ENCODE data around the gene TOR1B. TPM values are rescaled to one million over a fixed set of nuclear protein-coding genes. Genes with fewer than 3 reads are reported as not detected.

The TOR1B gene, protein sequence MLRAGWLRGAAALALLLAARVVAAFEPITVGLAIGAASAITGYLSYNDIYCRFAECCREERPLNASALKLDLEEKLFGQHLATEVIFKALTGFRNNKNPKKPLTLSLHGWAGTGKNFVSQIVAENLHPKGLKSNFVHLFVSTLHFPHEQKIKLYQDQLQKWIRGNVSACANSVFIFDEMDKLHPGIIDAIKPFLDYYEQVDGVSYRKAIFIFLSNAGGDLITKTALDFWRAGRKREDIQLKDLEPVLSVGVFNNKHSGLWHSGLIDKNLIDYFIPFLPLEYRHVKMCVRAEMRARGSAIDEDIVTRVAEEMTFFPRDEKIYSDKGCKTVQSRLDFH
- total RNA-seq (10 to 100 TPM; 18.6 to 31.9 TPM), polyA plus RNA-seq (10 to 100 TPM; 12.8 to 17.1 TPM)

GRCh38 chr9:129802833-129803675, at the start of gene TOR1B:
Gene TOR1B (plus strand): TSS chr9:129803184. CDS start chr9:129803213, 29 bp downstream.
- H3K4me3 ChIP-seq (ENCODE audit: low read depth in 1 of 3, low read length in 3 of 3) = peak within 1 kb of the TSS; percentile 69 to 80 (median 72)
- H3K36me3 ChIP-seq (ENCODE audit: control insufficient read depth in 4 of 4, insufficient read depth in 3 of 4, low read depth in 1 of 4, low read length in 3 of 4) = peaks cover 0 to 7% (median 2%) of the 10 kb centered on the region in 4 donors
- TF ChIP-seq SP1 (IDR thresholded peaks at IDR 0.05) (peak; percentile 37), EGR1 (IDR thresholded peaks at IDR 0.05; ENCODE audit: low read depth in 2 of 2) (peak; percentile 83 to 91), HNF4A (conservative IDR thresholded peaks at IDR 0.05) (no peak), YY1 (IDR thresholded peaks at IDR 0.05) (peak; percentile 99), RAD21 (IDR thresholded peaks at IDR 0.05) (peak in 1 of 2 donors; percentile 19), FOXA1 (IDR thresholded peaks at IDR 0.05) (no peak), ATF3 (IDR thresholded peaks at IDR 0.05) (no peak), MAX (IDR thresholded peaks at IDR 0.05) (no peak), NR2F2 (IDR thresholded peaks at IDR 0.05) (no peak), FOXA2 (IDR thresholded peaks at IDR 0.05) (no peak), GABPA (IDR thresholded peaks at IDR 0.05 in 1 of 2, conservative IDR thresholded peaks at IDR 0.05 in 1 of 2) (peak; percentile 76 to 92), TAF1 (conservative IDR thresholded peaks at IDR 0.05) (peak; percentile 64)
- TF ChIP-seq, protein P1, sequence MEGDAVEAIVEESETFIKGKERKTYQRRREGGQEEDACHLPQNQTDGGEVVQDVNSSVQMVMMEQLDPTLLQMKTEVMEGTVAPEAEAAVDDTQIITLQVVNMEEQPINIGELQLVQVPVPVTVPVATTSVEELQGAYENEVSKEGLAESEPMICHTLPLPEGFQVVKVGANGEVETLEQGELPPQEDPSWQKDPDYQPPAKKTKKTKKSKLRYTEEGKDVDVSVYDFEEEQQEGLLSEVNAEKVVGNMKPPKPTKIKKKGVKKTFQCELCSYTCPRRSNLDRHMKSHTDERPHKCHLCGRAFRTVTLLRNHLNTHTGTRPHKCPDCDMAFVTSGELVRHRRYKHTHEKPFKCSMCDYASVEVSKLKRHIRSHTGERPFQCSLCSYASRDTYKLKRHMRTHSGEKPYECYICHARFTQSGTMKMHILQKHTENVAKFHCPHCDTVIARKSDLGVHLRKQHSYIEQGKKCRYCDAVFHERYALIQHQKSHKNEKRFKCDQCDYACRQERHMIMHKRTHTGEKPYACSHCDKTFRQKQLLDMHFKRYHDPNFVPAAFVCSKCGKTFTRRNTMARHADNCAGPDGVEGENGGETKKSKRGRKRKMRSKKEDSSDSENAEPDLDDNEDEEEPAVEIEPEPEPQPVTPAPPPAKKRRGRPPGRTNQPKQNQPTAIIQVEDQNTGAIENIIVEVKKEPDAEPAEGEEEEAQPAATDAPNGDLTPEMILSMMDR (IDR thresholded peaks at IDR 0.05; ENCODE audit: low read depth, low read length, missing input control) = no peak
- DNase-seq (ENCODE audit: low spot score) = peak; percentile 98
- H3K9ac ChIP-seq (ENCODE audit: low read depth in 1 of 2, low read length in 2 of 2) = peak within 1 kb of the TSS; percentile 75 to 79
- peaks cover 3 to 9% (median 7%) of the 10 kb centered on the region in 4 donors for H3K4me1 ChIP-seq (ENCODE audit: control insufficient read depth in 4 of 4, insufficient read depth in 4 of 4, low read length in 3 of 4)
- no peaks in the 10 kb centered on the region for H3K27me3 ChIP-seq (ENCODE audit: control insufficient read depth in 4 of 4, insufficient read depth in 4 of 4, low read length in 3 of 4)
- peak within 1 kb of the TSS; percentile 78 to 88 for H3K27ac ChIP-seq (ENCODE audit: low read depth in 1 of 2, low read length in 2 of 2)
- no peaks in the 10 kb centered on the region for H3K9me3 ChIP-seq (ENCODE audit: control insufficient read depth in 4 of 4, low read length in 3 of 4)
- WGBS = under 1% methylated on average over 93 of the region's 93 CpGs

GRCh38 chr9:129755151-129755550, 47.8 kb upstream of the TOR1B start:
- H3K9me3 ChIP-seq (ENCODE audit: control insufficient read depth in 4 of 4, low read length in 3 of 4) = no peaks in the 10 kb centered on the region
- no peak overlapping the region for H3K27ac ChIP-seq (ENCODE audit: low read depth in 1 of 2, low read length in 2 of 2)
- peaks cover 0 to 4% (median 0%) of the 10 kb centered on the region in 4 donors for H3K27me3 ChIP-seq (ENCODE audit: control insufficient read depth in 4 of 4, insufficient read depth in 4 of 4, low read length in 3 of 4)
- H3K9ac ChIP-seq (ENCODE audit: low read depth in 1 of 2, low read length in 2 of 2) = no peak overlapping the region
- TF ChIP-seq TAF1 (conservative IDR thresholded peaks at IDR 0.05) = no peak
- TF ChIP-seq, protein P2, sequence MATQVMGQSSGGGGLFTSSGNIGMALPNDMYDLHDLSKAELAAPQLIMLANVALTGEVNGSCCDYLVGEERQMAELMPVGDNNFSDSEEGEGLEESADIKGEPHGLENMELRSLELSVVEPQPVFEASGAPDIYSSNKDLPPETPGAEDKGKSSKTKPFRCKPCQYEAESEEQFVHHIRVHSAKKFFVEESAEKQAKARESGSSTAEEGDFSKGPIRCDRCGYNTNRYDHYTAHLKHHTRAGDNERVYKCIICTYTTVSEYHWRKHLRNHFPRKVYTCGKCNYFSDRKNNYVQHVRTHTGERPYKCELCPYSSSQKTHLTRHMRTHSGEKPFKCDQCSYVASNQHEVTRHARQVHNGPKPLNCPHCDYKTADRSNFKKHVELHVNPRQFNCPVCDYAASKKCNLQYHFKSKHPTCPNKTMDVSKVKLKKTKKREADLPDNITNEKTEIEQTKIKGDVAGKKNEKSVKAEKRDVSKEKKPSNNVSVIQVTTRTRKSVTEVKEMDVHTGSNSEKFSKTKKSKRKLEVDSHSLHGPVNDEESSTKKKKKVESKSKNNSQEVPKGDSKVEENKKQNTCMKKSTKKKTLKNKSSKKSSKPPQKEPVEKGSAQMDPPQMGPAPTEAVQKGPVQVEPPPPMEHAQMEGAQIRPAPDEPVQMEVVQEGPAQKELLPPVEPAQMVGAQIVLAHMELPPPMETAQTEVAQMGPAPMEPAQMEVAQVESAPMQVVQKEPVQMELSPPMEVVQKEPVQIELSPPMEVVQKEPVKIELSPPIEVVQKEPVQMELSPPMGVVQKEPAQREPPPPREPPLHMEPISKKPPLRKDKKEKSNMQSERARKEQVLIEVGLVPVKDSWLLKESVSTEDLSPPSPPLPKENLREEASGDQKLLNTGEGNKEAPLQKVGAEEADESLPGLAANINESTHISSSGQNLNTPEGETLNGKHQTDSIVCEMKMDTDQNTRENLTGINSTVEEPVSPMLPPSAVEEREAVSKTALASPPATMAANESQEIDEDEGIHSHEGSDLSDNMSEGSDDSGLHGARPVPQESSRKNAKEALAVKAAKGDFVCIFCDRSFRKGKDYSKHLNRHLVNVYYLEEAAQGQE (IDR thresholded peaks at IDR 0.05) = no peak
- TF ChIP-seq NR2F2 (IDR thresholded peaks at IDR 0.05) = no peak
- TF ChIP-seq MAX (IDR thresholded peaks at IDR 0.05) = no peak
- H3K4me3 ChIP-seq (ENCODE audit: low read depth in 1 of 3, low read length in 3 of 3) = no peak overlapping the region
- no peaks in the 10 kb centered on the region for H3K4me1 ChIP-seq (ENCODE audit: control insufficient read depth in 4 of 4, insufficient read depth in 4 of 4, low read length in 3 of 4)
- DNase-seq (ENCODE audit: low spot score) = no peak
- H3K36me3 ChIP-seq (ENCODE audit: control insufficient read depth in 4 of 4, insufficient read depth in 3 of 4, low read depth in 1 of 4, low read length in 3 of 4) = no peaks in the 10 kb centered on the region
- 80% methylated on average over 5 of the region's 5 CpGs for WGBS

Data from liver (tissue), 9 donors.